Measurements from ENCODE around the gene HHEX. TPM values are rescaled to one million over a fixed set of nuclear protein-coding genes. Genes with fewer than 3 reads are reported as not detected.
"Not testable (repeated sequence)": the region's sequence is repeated elsewhere in the genome, so short reads cannot be mapped to it uniquely, and the experiment has no call there.

Gene HHEX
- 1 to 10 TPM; 1.8 to 8.7 (median 4.3) TPM for total RNA-seq
- polyA plus RNA-seq, result 1 to 10 TPM; 3.8 to 5.2 TPM
- long read RNA-seq, donor 1, transcript HHEX-201 (4 exons, 1,727 nt), result major isoform, 8 of 9 reads
- long read RNA-seq, donor 1, partial matches to known transcripts, result 0 of 9 reads
- long read RNA-seq, donor 1, other reads (novel, unspliced or antisense), result 1 of 9 reads
- long read RNA-seq, donor 2, transcript HHEX-201 (4 exons, 1,727 nt), result major isoform, 6 of 6 reads
- long read RNA-seq, donor 2, partial matches to known transcripts, result 0 of 6 reads
- long read RNA-seq, donor 2, other reads (novel, unspliced or antisense), result 0 of 6 reads
- long read RNA-seq, donor 3, transcript HHEX-201 (4 exons, 1,727 nt), result major isoform, 10 of 10 reads
- long read RNA-seq, donor 3, partial matches to known transcripts, result 0 of 10 reads
- long read RNA-seq, donor 3, other reads (novel, unspliced or antisense), result 0 of 10 reads

DNA sequence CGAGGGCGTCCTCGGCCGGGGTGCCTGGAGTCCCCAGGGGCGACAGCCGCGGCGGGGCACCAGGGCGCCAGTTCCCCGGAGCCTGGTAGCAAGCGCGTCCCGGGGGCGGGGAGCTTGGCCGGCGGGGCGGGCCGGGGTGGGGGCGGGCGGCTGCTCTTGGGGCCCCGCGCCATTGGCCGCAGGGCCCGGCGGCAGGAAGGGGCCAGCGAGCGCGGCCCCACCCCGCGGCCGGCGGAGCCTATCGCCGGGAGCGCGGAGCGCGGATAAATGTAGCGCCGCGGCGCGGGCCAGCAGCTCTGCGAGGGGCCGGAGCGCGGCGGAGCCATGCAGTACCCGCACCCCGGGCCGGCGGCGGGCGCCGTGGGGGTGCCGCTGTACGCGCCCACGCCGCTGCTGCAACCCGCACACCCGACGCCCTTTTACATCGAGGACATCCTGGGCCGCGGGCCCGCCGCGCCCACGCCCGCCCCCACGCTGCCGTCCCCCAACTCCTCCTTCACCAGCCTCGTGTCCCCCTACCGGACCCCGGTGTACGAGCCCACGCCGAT lies at the start of gene HHEX:
Gene HHEX, plus strand, starts transcription at position 293 of the 548 bp plus-strand sequence. Its CDS starts 32 bp downstream, at position 325.
- Histone ChIP-seq H3K36me3 (peaks cover 0 to 28% (median 4%) of the 10 kb centered on the region in 9 donors), H3K9me3 (peaks cover 0 to 18% (median 7%) of the 10 kb centered on the region in 11 donors), H3K4me3 (peak within 1 kb of the TSS; percentile 60 to 78 (median 67)), H3K4me1 (peaks cover 0 to 42% (median 25%) of the 10 kb centered on the region in 9 donors), H3K27ac (peak within 1 kb of the TSS; percentile 75 to 95 (median 94)), H3K27me3 (peaks cover 0 to 66% (median 57%) of the 10 kb centered on the region in 7 donors)
- WGBS, 2 donors, result 1% methylated on average over 45 to 79 of the region's 79 CpGs
- ATAC-seq (peak; percentile 58 to 86 (median 72)), DNase-seq (peak; percentile 58 to 66)
- TF ChIP-seq, protein P1, sequence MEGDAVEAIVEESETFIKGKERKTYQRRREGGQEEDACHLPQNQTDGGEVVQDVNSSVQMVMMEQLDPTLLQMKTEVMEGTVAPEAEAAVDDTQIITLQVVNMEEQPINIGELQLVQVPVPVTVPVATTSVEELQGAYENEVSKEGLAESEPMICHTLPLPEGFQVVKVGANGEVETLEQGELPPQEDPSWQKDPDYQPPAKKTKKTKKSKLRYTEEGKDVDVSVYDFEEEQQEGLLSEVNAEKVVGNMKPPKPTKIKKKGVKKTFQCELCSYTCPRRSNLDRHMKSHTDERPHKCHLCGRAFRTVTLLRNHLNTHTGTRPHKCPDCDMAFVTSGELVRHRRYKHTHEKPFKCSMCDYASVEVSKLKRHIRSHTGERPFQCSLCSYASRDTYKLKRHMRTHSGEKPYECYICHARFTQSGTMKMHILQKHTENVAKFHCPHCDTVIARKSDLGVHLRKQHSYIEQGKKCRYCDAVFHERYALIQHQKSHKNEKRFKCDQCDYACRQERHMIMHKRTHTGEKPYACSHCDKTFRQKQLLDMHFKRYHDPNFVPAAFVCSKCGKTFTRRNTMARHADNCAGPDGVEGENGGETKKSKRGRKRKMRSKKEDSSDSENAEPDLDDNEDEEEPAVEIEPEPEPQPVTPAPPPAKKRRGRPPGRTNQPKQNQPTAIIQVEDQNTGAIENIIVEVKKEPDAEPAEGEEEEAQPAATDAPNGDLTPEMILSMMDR (IDR thresholded peaks at IDR 0.05), result no peak
- intact Hi-C loops (cut with DNase I), result loop anchor here in 7 of 10 donors (2.0 to 10.0 kb wide), 10 partner anchors 67 to 188 kb away; partner anchors contain the start of gene EXOC6 (in 1 of the 7)

DNA sequence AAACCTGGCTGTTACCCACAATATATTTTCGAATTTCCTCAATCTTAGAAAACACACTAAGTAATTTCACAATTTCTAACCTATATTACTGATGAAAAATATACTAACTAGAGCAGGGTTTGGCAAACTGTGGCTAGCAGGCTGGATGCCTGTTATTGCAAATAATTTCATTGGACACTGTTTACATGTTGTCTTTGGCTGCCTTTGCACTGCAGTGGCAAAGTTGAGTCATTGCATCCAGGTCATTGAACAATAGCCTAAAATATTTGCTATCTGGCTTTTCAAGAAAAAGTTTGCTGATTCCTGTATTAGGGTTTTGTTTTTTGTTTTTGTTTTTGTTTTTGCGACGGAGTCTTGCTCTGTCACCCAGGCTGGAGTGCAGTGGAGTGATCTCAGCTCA lies 49.6 kb upstream of the HHEX start:
- intact Hi-C loops (cut with DNase I), result no loop called here
- H3K9me3 ChIP-seq, result peaks cover 0 to 7% (median 0%) of the 10 kb centered on the region in 11 donors
- H3K4me1 ChIP-seq, result no peaks in the 10 kb centered on the region
- H3K36me3 ChIP-seq, result peaks cover 0 to 48% (median 0%) of the 10 kb centered on the region in 9 donors
- WGBS, 2 donors, result 95 to 98% methylated on average over 3 of the region's 3 CpGs
- TF ChIP-seq, protein P1 (IDR thresholded peaks at IDR 0.05), result no peak
- ATAC-seq (no peak), DNase-seq (no peak)
- H3K4me3 ChIP-seq, result no peak overlapping the region
- no peak overlapping the region for H3K27ac ChIP-seq
- H3K27me3 ChIP-seq, result no peaks in the 10 kb centered on the region

DNA sequence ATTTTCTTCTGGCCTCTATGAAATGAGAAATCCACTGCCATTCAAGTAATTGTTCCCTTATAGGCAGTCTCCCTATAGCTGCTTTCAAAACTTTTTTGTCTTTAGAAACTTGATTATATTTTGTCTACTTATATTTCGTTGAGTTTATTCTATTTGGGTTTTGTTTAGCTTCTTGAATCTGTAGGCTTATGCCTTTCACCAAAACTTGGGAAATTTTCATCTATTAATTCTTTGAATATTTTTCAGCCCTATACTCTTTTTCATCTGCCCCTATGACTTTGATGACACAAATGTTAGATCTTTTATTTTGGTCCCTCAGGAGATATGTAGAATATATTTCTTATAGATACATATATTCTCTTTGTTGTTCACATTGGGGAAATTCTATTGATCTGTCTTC lies 48.3 kb upstream of the HHEX start:
- peaks cover 0 to 56% (median 0%) of the 10 kb centered on the region in 9 donors for H3K36me3 ChIP-seq
- no peak overlapping the region for H3K27ac ChIP-seq
- H3K27me3 ChIP-seq, result no peaks in the 10 kb centered on the region
- WGBS, 2 donors, result 55 to 76% methylated on average over 1 of the region's 1 CpG
- H3K9me3 ChIP-seq, result peaks cover 0 to 7% (median 0%) of the 10 kb centered on the region in 11 donors
- TF ChIP-seq, protein P1 (IDR thresholded peaks at IDR 0.05), result no peak
- intact Hi-C loops (cut with DNase I), result no loop called here
- DNase-seq (no peak), ATAC-seq (no peak)
- no peaks in the 10 kb centered on the region for H3K4me1 ChIP-seq
- no peak overlapping the region for H3K4me3 ChIP-seq

- Histone ChIP-seq H3K4me1 (no peaks in the 10 kb centered on the region), H3K9me3 (peaks cover 0 to 7% (median 0%) of the 10 kb centered on the region in 11 donors), H3K27me3 (no peaks in the 10 kb centered on the region), H3K36me3 (peaks cover 0 to 69% (median 0%) of the 10 kb centered on the region in 9 donors), H3K27ac (no peak overlapping the region), H3K4me3 (no peak overlapping the region)
- intact Hi-C loops (cut with DNase I), result no loop called here
- ATAC-seq, result no peak
- TF ChIP-seq, protein P1 (IDR thresholded peaks at IDR 0.05), result no peak
- DNase-seq, result no peak
- WGBS, 2 donors, result 97 to 98% methylated on average over 2 of the region's 2 CpGs
Observed at GRCh38 chr10:92644921-92645320, 44.8 kb upstream of the HHEX start.

DNA sequence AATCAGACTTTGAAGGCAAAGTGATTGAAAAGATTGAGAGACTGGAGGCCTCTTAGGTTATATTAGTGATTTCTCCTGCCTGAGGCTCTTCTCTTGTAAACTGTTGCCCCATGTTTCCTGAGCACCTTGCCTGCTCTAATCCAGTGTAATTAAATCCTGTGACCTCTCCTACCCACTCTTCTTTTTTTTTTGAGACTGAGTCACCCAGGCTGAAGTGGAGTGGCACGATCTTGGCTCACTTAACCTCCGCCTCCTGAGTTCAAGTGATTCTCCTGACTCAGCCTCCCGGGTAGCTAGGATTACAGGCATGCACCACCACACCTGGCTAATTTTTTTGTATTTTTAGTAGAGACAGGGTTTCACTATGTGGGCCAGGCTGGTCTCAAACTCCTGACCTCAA lies 38.9 kb upstream of the HHEX start:
- H3K4me1 ChIP-seq; intact Hi-C loops (cut with DNase I): not testable (repeated sequence)

More for the DNA sequence above, 38.9 kb upstream of the HHEX start:
- not testable (repeated sequence) for ATAC-seq, DNase-seq, H3K27me3 ChIP-seq, H3K9me3 ChIP-seq, H3K4me3 ChIP-seq, H3K27ac ChIP-seq
- peaks cover 0 to 80% (median 0%) of the 10 kb centered on the region in 9 donors for H3K36me3 ChIP-seq
- WGBS, 2 donors, result 92 to 93% methylated on average over 3 of the region's 3 CpGs

Data from heart right ventricle (tissue), 16 donors.